ENCODE results near the gene NME7. TPM values are rescaled to one million over a fixed set of nuclear protein-coding genes. Genes with fewer than 3 reads are reported as not detected.

The NME7 gene
- total RNA-seq, 1 donor from 2014 or later, result 14.5 TPM

- intact Hi-C loops (cut with micrococcal nuclease), result loop anchor here (10.0 kb wide), 1 partner anchor 334 kb away; no protein-coding TSS in a partner anchor
- CTCF ChIA-PET, result interaction anchor here (1.1 to 1.4 kb wide), 2 partner anchors 12 to 1018 kb away, joined by 3 read pairs; no protein-coding TSS in a partner anchor
- no peak for DNase-seq
Measured at GRCh38 chr1:169360415-169360814, 7.2 kb downstream of the NME7 start.

GRCh38 chr1:169348383-169349036, 19.1 kb downstream of the NME7 start:
- intact Hi-C loops (cut with micrococcal nuclease), result loop anchor here (1.0 kb wide), 2 partner anchors 745 to 909 kb away; no protein-coding TSS in a partner anchor
- no peak for ATAC-seq (ENCODE audit: low read depth)
- peak; percentile 35 for TF ChIP-seq CTCF (IDR thresholded peaks at IDR 0.05)
- Mint-ChIP-seq H3K27me3 (no peaks in the 10 kb centered on the region), H3K27ac (no peak overlapping the region), H3K36me3 (ENCODE audit: low read depth) (no peaks in the 10 kb centered on the region), H3K9me3 (no peaks in the 10 kb centered on the region), H3K4me3 (no peak overlapping the region), H3K4me1 (no peaks in the 10 kb centered on the region)
- ChIA-PET CTCF (interaction anchor here (0.6 to 6.3 kb wide), 20 partner anchors 11 to 1006 kb away, joined by 3 to 141 read pairs (median 4); partner anchors contain the start of genes BLZF1 and NME7), POLR2A (interaction anchor here (0.6 kb wide), 2 partner anchors 344 to 1005 kb away, joined by 3 to 4 read pairs; no protein-coding TSS in a partner anchor)
- no peak for DNase-seq

More at GRCh38 chr1:169360415-169360814, 7.2 kb downstream of the NME7 start:
- Mint-ChIP-seq H3K36me3 (ENCODE audit: low read depth) (peaks cover 4% of the 10 kb centered on the region), H3K4me1 (peaks cover 5% of the 10 kb centered on the region), H3K9me3 (peaks cover 6% of the 10 kb centered on the region), H3K27me3 (no peaks in the 10 kb centered on the region), H3K27ac (no peak overlapping the region), H3K4me3 (no peak overlapping the region)
- no peak for ATAC-seq (ENCODE audit: low read depth)
- TF ChIP-seq CTCF (IDR thresholded peaks at IDR 0.05), result no peak
- POLR2A ChIA-PET, result no interaction called here

GRCh38 chr1:169347688-169348382, 19.8 kb downstream of the NME7 start:
- no peak for TF ChIP-seq CTCF (IDR thresholded peaks at IDR 0.05)
- POLR2A ChIA-PET, result interaction anchor here (0.6 kb wide), 1 partner anchor 345 kb away, joined by 4 read pairs; no protein-coding TSS in a partner anchor
- CTCF ChIA-PET, result interaction anchor here (0.6 to 6.3 kb wide), 17 partner anchors 12 to 1005 kb away, joined by 3 to 141 read pairs (median 4); partner anchors contain the start of genes BLZF1 and NME7
- Mint-ChIP-seq H3K4me1 (no peaks in the 10 kb centered on the region), H3K36me3 (ENCODE audit: low read depth) (no peaks in the 10 kb centered on the region), H3K9me3 (no peaks in the 10 kb centered on the region), H3K27ac (no peak overlapping the region), H3K27me3 (no peaks in the 10 kb centered on the region), H3K4me3 (no peak overlapping the region)
- no peak for ATAC-seq (ENCODE audit: low read depth)
- no peak for DNase-seq
- intact Hi-C loops (cut with micrococcal nuclease), result loop anchor here (1.0 kb wide), 2 partner anchors 745 to 909 kb away; no protein-coding TSS in a partner anchor

- no peaks in the 10 kb centered on the region for H3K9me3 Mint-ChIP-seq
Measured at GRCh38 chr1:169346036-169346589, 21.5 kb downstream of the NME7 start.

More at GRCh38 chr1:169346036-169346589, 21.5 kb downstream of the NME7 start:
- intact Hi-C loops (cut with micrococcal nuclease), result no loop called here
- no peak overlapping the region for H3K27ac Mint-ChIP-seq
- DNase-seq (no peak), ATAC-seq (ENCODE audit: low read depth) (no peak)
- H3K36me3 Mint-ChIP-seq (ENCODE audit: low read depth), result no peaks in the 10 kb centered on the region
- no peak for TF ChIP-seq CTCF (IDR thresholded peaks at IDR 0.05)
- H3K4me3 Mint-ChIP-seq, result no peak overlapping the region
- peaks cover 1% of the 10 kb centered on the region for H3K4me1 Mint-ChIP-seq
- ChIA-PET POLR2A (no interaction called here), CTCF (interaction anchor here (0.6 to 6.3 kb wide), 4 partner anchors 21 to 1004 kb away, joined by 3 to 141 read pairs (median 42); no protein-coding TSS in a partner anchor)
- H3K27me3 Mint-ChIP-seq, result no peaks in the 10 kb centered on the region

Measured in activated B cell treated with CpG ODN at 0.5 μM for 24 hours (primary cell).